Glutamatergic neuron (in vitro differentiated cells): ENCODE measurements around the gene TMEM150B. TPM values are rescaled to one million over a fixed set of nuclear protein-coding genes. Genes with fewer than 3 reads are reported as not detected.

Source experiments
- DNase-seq: peaks from one replicate; pipeline ENCODE4 v3.0.0; 2022
- H3K27ac Mint-ChIP-seq: one replicate; pipeline ENCODE4 v1.8.0; 2020; ENCODE audit warnings: mild to moderate bottlenecking, mixed read lengths, inconsistent platforms; ENCODE audit not compliant: unreplicated experiment
- H3K27me3 Mint-ChIP-seq: one replicate; pipeline ENCODE4 v1.8.0; 2020; ENCODE audit warnings: mild to moderate bottlenecking, moderate library complexity, mixed read lengths, inconsistent platforms; ENCODE audit not compliant: unreplicated experiment
- H3K36me3 Mint-ChIP-seq: one replicate; pipeline ENCODE4 v1.8.0; 2020; ENCODE audit warnings: mild to moderate bottlenecking, mixed read lengths, inconsistent platforms; ENCODE audit not compliant: unreplicated experiment
- H3K4me1 Mint-ChIP-seq: one replicate; pipeline ENCODE4 v1.8.0; 2020; ENCODE audit warnings: mild to moderate bottlenecking, low read depth, mixed read lengths, inconsistent platforms; ENCODE audit not compliant: unreplicated experiment
- H3K4me3 Mint-ChIP-seq: one replicate; pipeline ENCODE4 v1.8.0; 2020; ENCODE audit warnings: mild to moderate bottlenecking, mixed read lengths, inconsistent platforms; ENCODE audit not compliant: unreplicated experiment
- H3K9me3 Mint-ChIP-seq: one replicate; pipeline ENCODE4 v1.8.0; 2020; ENCODE audit warnings: mild to moderate bottlenecking, moderate library complexity, mixed read lengths, inconsistent platforms; ENCODE audit not compliant: unreplicated experiment
- total RNA-seq: library from RNA; stranded (reverse); fragmentation: NEBNext Ultra II Directional; extraction: Animal tissue kit (Norgen Biotek cat#: 25700); gene quantifications from one replicate; pipeline ENCODE4 v1.2.1, GENCODE V29; 2021; ENCODE audit not compliant: unreplicated experiment
- TF ChIP-seq, protein P1 (sequence below): fragments of 200-600 bp; sonication (generic); IDR thresholded peaks from one replicate; pipeline ENCODE4 v1.5.0; 2021; ENCODE audit not compliant: partially characterized antibody, unreplicated experiment

TMEM150B gene
- total RNA-seq, 1 donor from 2014 or later, result not detected

DNA sequence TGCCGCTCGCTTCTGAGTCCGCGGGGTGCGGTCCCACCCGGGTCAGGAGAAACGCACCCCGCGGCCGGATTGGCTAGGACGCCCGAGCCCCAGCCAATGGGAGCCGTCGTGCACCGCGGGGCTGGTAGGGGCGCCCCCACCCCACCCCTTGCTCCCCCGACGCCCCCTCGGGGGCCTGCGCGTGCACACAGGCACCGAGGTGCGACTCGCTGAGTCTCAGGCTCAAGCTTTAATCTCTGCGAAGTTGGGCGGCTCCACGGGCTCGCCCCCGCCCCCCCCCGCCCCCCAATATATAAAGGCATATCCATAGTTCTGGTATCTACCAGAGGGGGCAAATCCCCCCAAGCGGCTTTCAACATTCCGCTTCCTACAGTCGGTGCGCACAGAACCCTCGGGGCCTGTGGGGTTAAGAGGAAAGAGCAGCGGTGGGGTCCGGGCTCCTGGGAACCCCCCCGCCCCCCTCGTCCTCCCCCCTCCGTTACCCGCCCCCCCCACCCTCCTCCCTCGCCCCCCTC is 29.6 kb upstream of the TMEM150B start, which contains the start of gene COX6B2:
COX6B2 (minus strand) TSS at position 22 of the 515 bp plus-strand sequence. CDS start 198 bp downstream, outside the sequence.
- no peak for DNase-seq
- peak within 1 kb of the TSS; percentile 75 for H3K4me3 Mint-ChIP-seq
- no peak within 1 kb of the TSS for H3K27ac Mint-ChIP-seq
- H3K36me3 Mint-ChIP-seq, result no peaks in the 10 kb centered on the region
- H3K27me3 Mint-ChIP-seq, result peaks cover 17% of the 10 kb centered on the region
- peaks cover 10% of the 10 kb centered on the region for H3K9me3 Mint-ChIP-seq
- TF ChIP-seq, protein P1, sequence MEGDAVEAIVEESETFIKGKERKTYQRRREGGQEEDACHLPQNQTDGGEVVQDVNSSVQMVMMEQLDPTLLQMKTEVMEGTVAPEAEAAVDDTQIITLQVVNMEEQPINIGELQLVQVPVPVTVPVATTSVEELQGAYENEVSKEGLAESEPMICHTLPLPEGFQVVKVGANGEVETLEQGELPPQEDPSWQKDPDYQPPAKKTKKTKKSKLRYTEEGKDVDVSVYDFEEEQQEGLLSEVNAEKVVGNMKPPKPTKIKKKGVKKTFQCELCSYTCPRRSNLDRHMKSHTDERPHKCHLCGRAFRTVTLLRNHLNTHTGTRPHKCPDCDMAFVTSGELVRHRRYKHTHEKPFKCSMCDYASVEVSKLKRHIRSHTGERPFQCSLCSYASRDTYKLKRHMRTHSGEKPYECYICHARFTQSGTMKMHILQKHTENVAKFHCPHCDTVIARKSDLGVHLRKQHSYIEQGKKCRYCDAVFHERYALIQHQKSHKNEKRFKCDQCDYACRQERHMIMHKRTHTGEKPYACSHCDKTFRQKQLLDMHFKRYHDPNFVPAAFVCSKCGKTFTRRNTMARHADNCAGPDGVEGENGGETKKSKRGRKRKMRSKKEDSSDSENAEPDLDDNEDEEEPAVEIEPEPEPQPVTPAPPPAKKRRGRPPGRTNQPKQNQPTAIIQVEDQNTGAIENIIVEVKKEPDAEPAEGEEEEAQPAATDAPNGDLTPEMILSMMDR, result peak; percentile 17
- peaks cover 6% of the 10 kb centered on the region for H3K4me1 Mint-ChIP-seq

- DNase-seq, result peak; percentile 84
- Mint-ChIP-seq H3K27ac (no peak overlapping the region), H3K36me3 (no peaks in the 10 kb centered on the region), H3K9me3 (peaks cover 10% of the 10 kb centered on the region), H3K4me1 (peaks cover 6% of the 10 kb centered on the region), H3K27me3 (peaks cover 17% of the 10 kb centered on the region), H3K4me3 (peak overlapping the region; percentile 75)
- TF ChIP-seq, protein P1, result no peak
Measured at GRCh38 chr19:55353803-55354697, 28.9 kb upstream of the TMEM150B start.

GRCh38 chr19:55353356-55353802 is 28.2 kb upstream of the TMEM150B start:
- TF ChIP-seq, protein P1, result no peak
- Mint-ChIP-seq H3K27ac (no peak overlapping the region), H3K4me3 (peak overlapping the region; percentile 61), H3K4me1 (peaks cover 13% of the 10 kb centered on the region), H3K27me3 (peaks cover 17% of the 10 kb centered on the region), H3K9me3 (peaks cover 10% of the 10 kb centered on the region), H3K36me3 (no peaks in the 10 kb centered on the region)
- DNase-seq, result no peak

GRCh38 chr19:55352549-55353145 is 27.5 kb upstream of the TMEM150B start:
- TF ChIP-seq, protein P1, result no peak
- Mint-ChIP-seq H3K36me3 (no peaks in the 10 kb centered on the region), H3K4me1 (peaks cover 19% of the 10 kb centered on the region), H3K4me3 (peak overlapping the region; percentile 61), H3K27ac (no peak overlapping the region), H3K9me3 (peaks cover 12% of the 10 kb centered on the region), H3K27me3 (peaks cover 17% of the 10 kb centered on the region)
- no peak for DNase-seq
